Natural killer cell treated with Interleukin-12 subunit alpha and Interleukin-12 subunit beta and Interleukin-15 and Interleukin-18, amount 100 ng/mL, for 72 hours (primary cell): ENCODE data around the gene HIPK1. TPM values are rescaled to one million over a fixed set of nuclear protein-coding genes. Genes with fewer than 3 reads are reported as not detected.

ENCODE experiments used
- ATAC-seq, 2 donors: fragments of 150-1000 bp; cut with Tn5 transposase in 1 of 2; sonication (Bioruptor Pico), chemical (Tn5 transposase) in 1 of 2; 2 replicates each; pipeline ENCODE4 v1.10.0; 2021
- DNase-seq: peaks from one replicate; pipeline ENCODE4 v3.0.0; 2022; ENCODE audit warnings: low spot score
- H3K27ac Mint-ChIP-seq, 2 donors: 1 replicate in 1 of 2; 2 replicates in 1 of 2; pipeline ENCODE4 v1.8.0; 2022; ENCODE audit warnings: mixed read lengths in 2 of 2, mild to moderate bottlenecking in 1 of 2, moderate library complexity in 1 of 2
- H3K27me3 Mint-ChIP-seq, 2 donors: 1 replicate in 1 of 2; 2 replicates in 1 of 2; pipeline ENCODE4 v1.8.0; 2022; ENCODE audit warnings: mixed read lengths in 2 of 2
- H3K36me3 Mint-ChIP-seq: one replicate; pipeline ENCODE4 v1.8.0; 2022; ENCODE audit warnings: mixed read lengths
- H3K4me1 Mint-ChIP-seq, 2 donors: 1 replicate in 1 of 2; 2 replicates in 1 of 2; pipeline ENCODE4 v1.8.0; 2022; ENCODE audit warnings: low read depth in 2 of 2, mixed read lengths in 2 of 2, mild to moderate bottlenecking in 1 of 2
- H3K4me3 Mint-ChIP-seq: one replicate; pipeline ENCODE4 v1.8.0; 2022; ENCODE audit warnings: mixed read lengths
- H3K9me3 Mint-ChIP-seq: 2 replicates; pipeline ENCODE4 v1.8.0; 2022; ENCODE audit warnings: mixed read lengths
- total RNA-seq, 2 donors: library from RNA; stranded (reverse); gene quantifications; one replicate each; pipeline ENCODE4 v1.2.3, GENCODE V29; 2022

Gene HIPK1
- total RNA-seq, 2 donors from 2014 or later: 80.6 to 110 TPM

DNA sequence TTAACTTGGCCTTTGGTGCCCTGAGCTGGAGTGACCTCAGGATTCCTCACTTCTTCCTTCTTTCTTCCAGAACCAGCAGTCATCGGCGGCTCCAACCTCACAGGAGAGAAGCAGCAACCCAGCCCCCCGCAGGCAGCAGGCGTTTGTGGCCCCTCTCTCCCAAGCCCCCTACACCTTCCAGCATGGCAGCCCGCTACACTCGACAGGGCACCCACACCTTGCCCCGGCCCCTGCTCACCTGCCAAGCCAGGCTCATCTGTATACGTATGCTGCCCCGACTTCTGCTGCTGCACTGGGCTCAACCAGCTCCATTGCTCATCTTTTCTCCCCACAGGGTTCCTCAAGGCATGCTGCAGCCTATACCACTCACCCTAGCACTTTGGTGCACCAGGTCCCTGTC is 43.8 kb downstream of the HIPK1 start:
- ATAC-seq (no peak), DNase-seq (no peak)
- Mint-ChIP-seq H3K27me3 (no peaks in the 10 kb centered on the region), H3K4me1 (peaks cover 31 to 41% of the 10 kb centered on the region in 2 donors), H3K4me3 (no peak overlapping the region), H3K27ac (peak overlapping the region; percentile 25 to 71), H3K9me3 (no peaks in the 10 kb centered on the region), H3K36me3 (peaks cover 23% of the 10 kb centered on the region)

DNA sequence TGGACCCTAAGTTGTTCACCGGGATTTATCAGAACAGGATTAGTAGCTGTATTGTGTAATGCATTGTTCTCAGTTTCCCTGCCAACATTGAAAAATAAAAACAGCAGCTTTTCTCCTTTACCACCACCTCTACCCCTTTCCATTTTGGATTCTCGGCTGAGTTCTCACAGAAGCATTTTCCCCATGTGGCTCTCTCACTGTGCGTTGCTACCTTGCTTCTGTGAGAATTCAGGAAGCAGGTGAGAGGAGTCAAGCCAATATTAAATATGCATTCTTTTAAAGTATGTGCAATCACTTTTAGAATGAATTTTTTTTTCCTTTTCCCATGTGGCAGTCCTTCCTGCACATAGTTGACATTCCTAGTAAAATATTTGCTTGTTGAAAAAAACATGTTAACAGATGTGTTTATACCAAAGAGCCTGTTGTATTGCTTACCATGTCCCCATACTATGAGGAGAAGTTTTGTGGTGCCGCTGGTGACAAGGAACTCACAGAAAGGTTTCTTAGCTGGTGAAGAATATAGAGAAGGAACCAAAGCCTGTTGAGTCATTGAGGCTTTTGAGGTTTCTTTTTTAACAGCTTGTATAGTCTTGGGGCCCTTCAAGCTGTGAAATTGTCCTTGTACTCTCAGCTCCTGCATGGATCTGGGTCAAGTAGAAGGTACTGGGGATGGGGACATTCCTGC is 46.2 kb downstream of the HIPK1 start:
- Mint-ChIP-seq H3K27me3 (no peaks in the 10 kb centered on the region), H3K36me3 (peaks cover 16% of the 10 kb centered on the region), H3K4me3 (peak overlapping the region; percentile 76), H3K27ac (peak overlapping the region; percentile 43 to 53), H3K9me3 (no peaks in the 10 kb centered on the region), H3K4me1 (peaks cover 43 to 49% of the 10 kb centered on the region in 2 donors)
- DNase-seq (no peak), ATAC-seq (peak; percentile 84 to 88)

DNA sequence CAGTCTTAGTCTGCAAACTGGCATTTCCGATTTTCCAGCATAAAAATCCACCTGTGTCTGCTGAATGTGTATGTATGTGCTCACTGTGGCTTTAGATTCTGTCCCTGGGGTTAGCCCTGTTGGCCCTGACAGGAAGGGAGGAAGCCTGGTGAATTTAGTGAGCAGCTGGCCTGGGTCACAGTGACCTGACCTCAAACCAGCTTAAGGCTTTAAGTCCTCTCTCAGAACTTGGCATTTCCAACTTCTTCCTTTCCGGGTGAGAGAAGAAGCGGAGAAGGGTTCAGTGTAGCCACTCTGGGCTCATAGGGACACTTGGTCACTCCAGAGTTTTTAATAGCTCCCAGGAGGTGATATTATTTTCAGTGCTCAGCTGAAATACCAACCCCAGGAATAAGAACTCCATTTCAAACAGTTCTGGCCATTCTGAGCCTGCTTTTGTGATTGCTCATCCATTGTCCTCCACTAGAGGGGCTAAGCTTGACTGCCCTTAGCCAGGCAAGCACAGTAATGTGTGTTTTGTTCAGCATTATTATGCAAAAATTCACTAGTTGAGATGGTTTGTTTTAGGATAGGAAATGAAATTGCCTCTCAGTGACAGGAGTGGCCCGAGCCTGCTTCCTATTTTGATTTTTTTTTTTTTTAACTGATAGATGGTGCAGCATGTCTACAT is 47.6 kb downstream of the HIPK1 start:
- Mint-ChIP-seq H3K27ac (peak overlapping the region; percentile 50 to 65), H3K4me1 (peaks cover 43 to 49% of the 10 kb centered on the region in 2 donors), H3K9me3 (no peaks in the 10 kb centered on the region), H3K36me3 (peaks cover 16% of the 10 kb centered on the region), H3K4me3 (peak overlapping the region; percentile 19), H3K27me3 (no peaks in the 10 kb centered on the region)
- no peak for DNase-seq
- no peak for ATAC-seq

DNA sequence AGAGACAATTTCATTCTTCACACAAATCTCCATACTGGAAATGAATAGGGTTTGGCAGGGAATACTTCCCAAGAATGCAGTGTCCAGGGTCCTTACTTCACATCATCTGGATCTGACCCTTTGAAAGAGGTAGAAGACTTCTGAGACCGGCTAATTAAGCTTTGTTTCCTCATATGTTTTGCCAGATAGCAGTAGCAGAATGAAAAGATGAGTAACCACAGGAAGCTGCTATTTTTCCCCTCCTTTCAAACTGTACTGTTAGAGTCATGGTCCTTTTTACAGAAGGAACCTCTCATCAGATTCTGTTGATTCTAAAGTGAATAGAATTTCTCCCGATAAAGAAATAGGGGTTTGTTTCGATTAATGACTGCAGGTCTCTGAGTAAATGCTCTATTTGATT is 48.8 kb downstream of the HIPK1 start:
- H3K27ac Mint-ChIP-seq: peak overlapping the region; percentile 72 to 86
- H3K4me1 Mint-ChIP-seq: peaks cover 48 to 49% of the 10 kb centered on the region in 2 donors
- no peak for DNase-seq
- no peaks in the 10 kb centered on the region for H3K9me3 Mint-ChIP-seq
- no peak overlapping the region for H3K4me3 Mint-ChIP-seq
- H3K36me3 Mint-ChIP-seq: peaks cover 5% of the 10 kb centered on the region
- H3K27me3 Mint-ChIP-seq: no peaks in the 10 kb centered on the region
- ATAC-seq: no peak

DNA sequence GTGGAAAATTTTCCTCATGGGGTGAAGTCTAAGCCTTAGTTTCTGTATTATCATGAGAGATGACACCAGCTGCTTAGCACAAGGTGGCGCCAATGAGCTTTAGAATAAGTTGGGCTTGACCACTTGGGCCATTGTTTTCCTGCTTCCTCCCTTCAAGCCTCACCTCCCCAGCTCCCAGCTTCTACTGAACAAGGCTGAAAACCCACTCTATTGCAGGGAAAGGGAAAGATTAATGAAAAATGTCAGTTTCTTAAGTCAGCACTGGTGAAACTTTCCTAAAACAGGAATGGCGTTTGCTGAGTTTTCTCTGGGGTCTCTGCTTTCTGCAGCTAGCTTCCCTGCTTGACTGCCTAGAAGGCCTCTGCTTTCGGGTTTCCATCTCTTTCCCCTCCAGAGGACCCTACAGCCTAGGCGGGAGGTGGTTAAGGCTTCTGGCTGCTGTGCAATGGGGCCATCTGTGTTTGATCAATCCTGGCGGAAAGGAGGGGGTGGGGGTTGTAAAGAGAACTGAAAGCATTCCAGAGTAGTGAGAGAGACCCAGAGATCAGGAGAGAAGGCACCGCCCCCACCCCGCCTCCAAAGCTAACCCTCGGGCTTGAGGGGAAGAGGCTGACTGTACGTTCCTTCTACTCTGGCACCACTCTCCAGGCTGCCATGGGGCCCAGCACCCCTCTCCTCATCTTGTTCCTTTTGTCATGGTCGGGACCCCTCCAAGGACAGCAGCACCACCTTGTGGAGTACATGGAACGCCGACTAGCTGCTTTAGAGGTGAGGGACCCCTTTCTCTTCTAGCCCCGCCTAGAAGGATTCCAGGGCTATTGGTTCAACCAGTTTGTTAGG is 50.0 kb downstream of the HIPK1 start, which contains the start of gene OLFML3:
Gene OLFML3 (plus strand): TSS at position 612 of the 840 bp plus-strand sequence. CDS start 43 bp downstream, at position 655.
- peak within 1 kb of the TSS; percentile 72 to 86 for H3K27ac Mint-ChIP-seq
- DNase-seq (no peak), ATAC-seq (peak in 1 of 2 donors; percentile 64)
- no peaks in the 10 kb centered on the region for H3K27me3 Mint-ChIP-seq
- H3K4me1 Mint-ChIP-seq: peaks cover 44 to 45% of the 10 kb centered on the region in 2 donors
- H3K9me3 Mint-ChIP-seq: no peaks in the 10 kb centered on the region
- H3K4me3 Mint-ChIP-seq: no peak within 1 kb of the TSS
- no peaks in the 10 kb centered on the region for H3K36me3 Mint-ChIP-seq

DNA sequence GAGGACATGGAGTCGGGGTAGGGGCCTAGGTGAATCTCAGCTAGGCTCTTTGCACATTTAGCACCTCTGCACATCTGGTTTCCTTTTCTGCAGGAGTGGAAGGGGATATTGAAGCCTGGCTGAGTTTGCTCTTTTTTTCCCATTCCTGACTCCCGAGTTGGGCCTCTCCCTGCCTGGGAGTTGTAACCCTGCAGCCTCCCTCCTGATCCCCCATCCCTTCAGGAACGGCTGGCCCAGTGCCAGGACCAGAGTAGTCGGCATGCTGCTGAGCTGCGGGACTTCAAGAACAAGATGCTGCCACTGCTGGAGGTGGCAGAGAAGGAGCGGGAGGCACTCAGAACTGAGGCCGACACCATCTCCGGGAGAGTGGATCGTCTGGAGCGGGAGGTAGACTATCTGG is 51.0 kb downstream of the HIPK1 start:
- DNase-seq: no peak
- peaks cover 39 to 40% of the 10 kb centered on the region in 2 donors for H3K4me1 Mint-ChIP-seq
- no peaks in the 10 kb centered on the region for H3K27me3 Mint-ChIP-seq
- no peak overlapping the region for H3K27ac Mint-ChIP-seq
- ATAC-seq: no peak
- H3K36me3 Mint-ChIP-seq: no peaks in the 10 kb centered on the region
- no peak overlapping the region for H3K4me3 Mint-ChIP-seq
- no peaks in the 10 kb centered on the region for H3K9me3 Mint-ChIP-seq

DNA sequence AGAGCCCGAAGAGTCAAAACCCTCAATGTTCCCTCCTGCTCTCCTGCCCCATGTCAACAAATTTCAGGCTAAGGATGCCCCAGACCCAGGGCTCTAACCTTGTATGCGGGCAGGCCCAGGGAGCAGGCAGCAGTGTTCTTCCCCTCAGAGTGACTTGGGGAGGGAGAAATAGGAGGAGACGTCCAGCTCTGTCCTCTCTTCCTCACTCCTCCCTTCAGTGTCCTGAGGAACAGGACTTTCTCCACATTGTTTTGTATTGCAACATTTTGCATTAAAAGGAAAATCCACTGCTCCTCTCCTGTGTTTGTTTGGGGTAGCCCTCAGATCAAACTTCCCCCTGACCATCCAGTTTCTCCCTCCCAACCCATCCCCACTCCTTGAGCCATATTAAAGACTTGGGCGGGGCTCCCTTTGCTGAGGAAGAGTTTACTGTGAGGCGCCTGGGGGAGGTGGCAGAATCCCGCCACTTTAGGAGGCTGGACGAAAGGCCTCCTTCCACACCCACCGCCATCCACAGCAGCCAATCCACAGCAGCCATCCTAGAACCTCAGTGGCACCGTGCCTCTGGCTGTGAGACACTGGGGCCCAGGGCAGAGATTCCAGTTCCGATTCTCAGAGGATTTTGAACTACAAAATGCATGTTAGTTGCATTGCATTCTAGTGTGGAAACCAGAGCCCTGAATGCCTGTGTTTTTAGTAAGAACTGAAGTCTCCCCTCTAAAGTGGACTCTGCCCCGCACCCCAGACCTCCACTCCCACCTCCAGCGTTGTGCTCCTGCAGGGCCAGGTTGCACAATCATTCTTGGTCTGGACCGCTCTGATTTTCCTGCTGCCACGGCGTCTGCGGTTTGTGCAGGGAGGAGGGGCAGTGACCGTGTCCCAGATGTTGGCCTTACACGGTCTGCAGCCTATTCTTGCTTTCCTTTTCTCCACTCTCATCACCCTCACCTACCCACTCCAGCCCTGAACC is 53.1 kb downstream of the HIPK1 start:
- no peaks in the 10 kb centered on the region for H3K36me3 Mint-ChIP-seq
- no peaks in the 10 kb centered on the region for H3K27me3 Mint-ChIP-seq
- H3K27ac Mint-ChIP-seq: peak overlapping the region in 1 of 2 donors; percentile 67
- DNase-seq: no peak
- no peaks in the 10 kb centered on the region for H3K9me3 Mint-ChIP-seq
- H3K4me3 Mint-ChIP-seq: no peak overlapping the region
- H3K4me1 Mint-ChIP-seq: peaks cover 18 to 25% of the 10 kb centered on the region in 2 donors
- ATAC-seq: no peak

DNA sequence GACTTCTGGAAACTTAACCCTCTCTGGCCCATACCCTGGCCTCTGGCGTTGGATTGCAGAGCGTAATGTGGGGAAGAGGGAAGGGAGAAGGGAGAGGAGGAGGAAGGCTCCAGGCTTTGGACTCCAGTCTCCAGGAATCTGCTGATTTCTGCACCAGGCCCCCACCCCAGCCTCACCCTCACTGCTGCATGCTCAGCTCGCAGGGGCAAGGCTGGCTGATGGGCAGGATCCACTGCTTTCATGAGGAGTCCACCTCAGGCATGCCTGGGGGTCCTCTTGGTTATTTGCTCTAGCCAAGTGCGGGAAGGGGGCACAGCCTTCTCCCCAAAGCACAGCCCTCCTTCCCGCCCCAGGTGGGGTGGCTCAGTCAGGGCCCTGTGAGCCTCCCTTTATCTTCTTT is 53.8 kb downstream of the HIPK1 start:
- H3K4me3 Mint-ChIP-seq: no peak overlapping the region
- no peaks in the 10 kb centered on the region for H3K27me3 Mint-ChIP-seq
- H3K9me3 Mint-ChIP-seq: no peaks in the 10 kb centered on the region
- no peaks in the 10 kb centered on the region for H3K36me3 Mint-ChIP-seq
- ATAC-seq: no peak
- no peak for DNase-seq
- peak overlapping the region in 1 of 2 donors; percentile 67 for H3K27ac Mint-ChIP-seq
- peaks cover 13 to 20% of the 10 kb centered on the region in 2 donors for H3K4me1 Mint-ChIP-seq

DNA sequence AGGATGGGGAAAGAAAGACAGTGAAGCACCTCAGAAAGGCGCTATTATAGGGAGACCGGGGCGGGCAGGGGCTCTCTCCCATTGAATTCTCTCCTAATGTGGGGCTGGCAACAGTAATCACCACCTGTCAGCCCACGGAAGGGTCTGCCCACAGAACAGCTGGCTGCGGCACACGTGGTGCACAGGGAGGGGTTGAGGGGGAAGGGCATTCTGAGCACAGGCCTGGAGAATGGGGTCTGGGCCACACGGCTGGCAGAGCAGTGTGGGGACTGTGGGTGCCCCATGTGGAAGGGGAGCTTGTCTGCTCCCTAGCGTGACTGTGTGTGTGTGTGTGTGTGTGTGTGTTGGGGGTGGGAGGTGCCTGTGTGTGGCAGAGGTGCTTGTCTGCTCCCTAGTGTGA is 54.3 kb downstream of the HIPK1 start:
- Mint-ChIP-seq H3K27me3 (no peaks in the 10 kb centered on the region), H3K4me3 (no peak overlapping the region), H3K27ac (no peak overlapping the region), H3K4me1 (peaks cover 9 to 16% of the 10 kb centered on the region in 2 donors), H3K36me3 (no peaks in the 10 kb centered on the region), H3K9me3 (no peaks in the 10 kb centered on the region)
- DNase-seq (no peak), ATAC-seq (no peak)

DNA sequence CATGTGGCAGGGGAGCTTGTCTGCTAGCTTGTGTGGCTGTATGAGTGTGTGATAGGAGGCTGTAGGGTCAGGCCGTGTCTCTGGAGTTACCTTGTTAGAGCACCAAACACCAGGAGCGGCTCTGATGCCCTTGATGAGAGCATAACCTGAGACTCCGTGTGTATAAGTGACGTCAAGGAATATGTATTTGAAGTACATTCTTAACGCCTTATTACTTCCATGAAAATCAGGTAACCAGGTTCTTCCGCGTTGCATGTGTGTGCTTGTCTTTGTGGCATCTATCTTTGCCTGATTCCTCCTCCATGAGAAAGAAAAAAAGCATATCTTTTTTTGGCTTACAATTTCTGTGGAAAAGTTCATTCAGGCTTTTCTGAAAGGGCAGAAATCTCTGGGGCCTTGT is 54.7 kb downstream of the HIPK1 start:
- Mint-ChIP-seq H3K4me1 (peaks cover 5 to 11% of the 10 kb centered on the region in 2 donors), H3K27me3 (no peaks in the 10 kb centered on the region), H3K4me3 (no peak overlapping the region), H3K36me3 (no peaks in the 10 kb centered on the region), H3K27ac (no peak overlapping the region), H3K9me3 (no peaks in the 10 kb centered on the region)
- DNase-seq: no peak
- no peak for ATAC-seq

DNA sequence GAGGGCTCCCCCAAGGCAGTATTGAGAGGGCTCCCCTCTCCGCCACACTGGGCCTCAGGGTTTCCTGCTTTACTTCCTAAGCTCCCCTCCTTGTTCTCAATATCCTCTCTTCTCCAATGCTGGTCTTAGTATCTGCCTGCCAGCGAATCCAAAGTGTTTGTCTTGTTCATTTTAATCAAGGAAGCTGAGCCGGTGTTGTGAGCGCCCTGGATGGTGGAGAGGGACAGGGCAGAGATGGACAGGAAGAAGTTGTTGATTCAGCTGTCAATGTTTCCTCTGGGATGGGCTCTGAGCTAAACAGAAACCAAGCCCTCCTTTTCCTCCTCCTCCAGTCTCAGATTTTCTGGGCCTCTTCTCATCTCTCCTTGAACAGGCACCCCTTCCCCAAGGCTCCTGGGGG is 55.6 kb downstream of the HIPK1 start:
- Mint-ChIP-seq H3K27me3 (no peaks in the 10 kb centered on the region), H3K4me1 (peaks cover 0 to 8% of the 10 kb centered on the region in 2 donors), H3K9me3 (no peaks in the 10 kb centered on the region), H3K4me3 (no peak overlapping the region), H3K27ac (no peak overlapping the region), H3K36me3 (no peaks in the 10 kb centered on the region)
- ATAC-seq (no peak), DNase-seq (no peak)

DNA sequence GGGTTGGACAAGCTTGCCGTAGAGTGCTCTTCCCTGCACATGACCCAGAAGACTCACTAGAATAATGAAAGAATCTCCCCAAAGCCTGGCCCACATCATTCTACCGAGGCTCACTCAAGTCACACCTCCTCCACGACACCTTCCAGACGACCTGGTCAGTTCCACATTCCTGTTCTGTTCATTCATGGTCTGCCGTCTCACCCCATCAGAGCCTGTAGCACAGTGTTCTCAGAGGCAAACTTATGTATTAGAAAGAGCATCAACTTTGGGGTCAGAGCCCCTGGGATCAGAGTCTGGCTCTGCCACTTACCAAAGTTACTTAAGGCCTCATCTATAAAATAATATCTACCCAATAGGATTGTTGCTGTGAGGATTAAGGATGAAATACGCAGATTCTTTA is 57.7 kb downstream of the HIPK1 start:
- Mint-ChIP-seq H3K4me1 (peaks cover 0 to 8% of the 10 kb centered on the region in 2 donors), H3K27me3 (no peaks in the 10 kb centered on the region), H3K36me3 (no peaks in the 10 kb centered on the region), H3K27ac (no peak overlapping the region), H3K9me3 (no peaks in the 10 kb centered on the region), H3K4me3 (no peak overlapping the region)
- no peak for DNase-seq
- ATAC-seq: no peak

DNA sequence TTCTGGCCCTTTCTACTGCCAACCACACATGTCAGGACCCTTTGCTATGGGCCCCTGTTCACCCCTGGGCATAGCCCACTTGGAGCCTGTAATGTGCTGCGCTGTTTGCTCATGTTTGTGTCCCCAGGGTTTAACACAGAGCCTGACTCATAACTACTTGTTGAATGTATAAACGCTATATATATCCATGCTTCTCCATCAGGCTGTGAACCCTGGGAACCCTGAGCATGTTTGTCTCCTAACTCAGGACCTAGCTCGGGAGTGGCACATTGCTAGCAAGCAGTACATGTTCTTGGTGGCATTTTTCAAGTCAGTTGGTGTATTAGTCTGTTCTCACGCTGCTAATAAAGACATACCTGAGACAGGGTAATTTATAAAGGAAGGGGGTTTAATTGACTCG is 58.1 kb downstream of the HIPK1 start:
- Mint-ChIP-seq H3K36me3 (no peaks in the 10 kb centered on the region), H3K4me3 (no peak overlapping the region), H3K4me1 (peaks cover 0 to 8% of the 10 kb centered on the region in 2 donors), H3K27ac (no peak overlapping the region), H3K27me3 (no peaks in the 10 kb centered on the region), H3K9me3 (no peaks in the 10 kb centered on the region)
- ATAC-seq (no peak), DNase-seq (no peak)
